MCF 10A (cell line): ENCODE measurements around the gene DAB2. TPM values are rescaled to one million over a fixed set of nuclear protein-coding genes. Genes with fewer than 3 reads are reported as not detected.

Source experiments
- BruUV-seq: library from RNA; stranded (reverse); fragments of 400-500 nt; replicated peaks from 2 replicates; lab custom pipeline; 2021; lab: Mats Ljungman, UMichigan
- CTCF ChIA-PET: fragments of 300-600 bp; sonication (Branson Sonifier 250); formaldehyde crosslinking; extraction: SDS; loops from one replicate; lab custom pipeline; 2021; ENCODE audit warnings: antibody characterized with exemption, inconsistent platforms; lab: Yijun Ruan, JAX
- POLR2A ChIA-PET: fragments of 300-600, 350-650 bp; sonication (Branson Sonifier 250); formaldehyde crosslinking; extraction: SDS; loops from one replicate; lab custom pipeline; 2020; ENCODE audit warnings: antibody characterized with exemption, inconsistent platforms; lab: Yijun Ruan, JAX
- DNase-seq: peaks from one replicate; pipeline ENCODE4 v3.0.0-alpha.2; 2018; ENCODE audit not compliant: unreplicated experiment
- H3K27ac Mint-ChIP-seq: one replicate; pipeline ENCODE4 v1.8.0; 2022; ENCODE audit warnings: mild to moderate bottlenecking, low read depth, mixed read lengths; ENCODE audit not compliant: unreplicated experiment
- H3K27me3 Mint-ChIP-seq: one replicate; pipeline ENCODE4 v1.8.0; 2022; ENCODE audit warnings: mixed read lengths; ENCODE audit not compliant: insufficient read depth, unreplicated experiment
- H3K36me3 Mint-ChIP-seq: one replicate; pipeline ENCODE4 v1.8.0; 2022; ENCODE audit warnings: mild to moderate bottlenecking, moderate library complexity, mixed read lengths; ENCODE audit not compliant: insufficient read depth, unreplicated experiment
- H3K4me1 Mint-ChIP-seq: one replicate; pipeline ENCODE4 v1.8.0; 2022; ENCODE audit warnings: mixed read lengths; ENCODE audit not compliant: insufficient read depth, unreplicated experiment
- H3K4me3 Mint-ChIP-seq: one replicate; pipeline ENCODE4 v1.8.0; 2022; ENCODE audit warnings: mild to moderate bottlenecking, moderate library complexity, mixed read lengths; ENCODE audit not compliant: unreplicated experiment
- H3K9me3 Mint-ChIP-seq: one replicate; pipeline ENCODE4 v1.8.0; 2022; ENCODE audit warnings: mixed read lengths; ENCODE audit not compliant: unreplicated experiment
- intact Hi-C: fragments of 100-400 bp; cut with micrococcal nuclease; formaldehyde crosslinking; loops from 2 replicates; pipeline ENCODE4 v1.14.1; 2022
- total RNA-seq: library from RNA; stranded (reverse); gene quantifications from 2 replicates; pipeline ENCODE4 v1.2.3, GENCODE V29; 2022
- TF ChIP-seq, protein P1 (sequence below): fragments of 200-600 bp; IDR thresholded peaks from one replicate; pipeline ENCODE4 v1.8.0; 2022; ENCODE audit warnings: antibody characterized with exemption, mild to moderate bottlenecking; ENCODE audit not compliant: unreplicated experiment

The DAB2 gene
- total RNA-seq, 1 experiment from 2014 or later = 0.68 TPM

DNA sequence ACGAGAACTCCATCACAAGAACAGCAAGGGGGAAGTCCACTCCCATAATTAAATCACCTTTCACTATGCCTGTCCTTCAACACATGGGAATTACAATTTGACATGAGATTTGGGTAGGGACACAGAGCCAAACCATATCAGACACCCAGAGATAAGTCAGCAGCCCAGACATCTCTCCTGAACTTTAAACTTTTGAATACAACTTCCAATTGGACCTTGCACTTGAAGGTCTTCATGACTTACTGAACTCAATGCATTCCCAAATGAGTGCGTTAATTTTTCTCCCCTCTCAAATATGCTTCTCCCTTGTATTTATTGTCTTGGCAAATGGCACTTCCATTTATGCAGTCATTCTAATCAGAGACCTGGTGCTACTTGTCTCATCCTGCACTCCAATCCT is 72.6 kb downstream of the DAB2 start:
- intact Hi-C loops = no loop called here
- Mint-ChIP-seq H3K27ac (no peak overlapping the region), H3K9me3 (no peaks in the 10 kb centered on the region), H3K4me1 (no peaks in the 10 kb centered on the region), H3K27me3 (no peaks in the 10 kb centered on the region), H3K36me3 (no peaks in the 10 kb centered on the region), H3K4me3 (no peak overlapping the region)
- TF ChIP-seq, protein P1, sequence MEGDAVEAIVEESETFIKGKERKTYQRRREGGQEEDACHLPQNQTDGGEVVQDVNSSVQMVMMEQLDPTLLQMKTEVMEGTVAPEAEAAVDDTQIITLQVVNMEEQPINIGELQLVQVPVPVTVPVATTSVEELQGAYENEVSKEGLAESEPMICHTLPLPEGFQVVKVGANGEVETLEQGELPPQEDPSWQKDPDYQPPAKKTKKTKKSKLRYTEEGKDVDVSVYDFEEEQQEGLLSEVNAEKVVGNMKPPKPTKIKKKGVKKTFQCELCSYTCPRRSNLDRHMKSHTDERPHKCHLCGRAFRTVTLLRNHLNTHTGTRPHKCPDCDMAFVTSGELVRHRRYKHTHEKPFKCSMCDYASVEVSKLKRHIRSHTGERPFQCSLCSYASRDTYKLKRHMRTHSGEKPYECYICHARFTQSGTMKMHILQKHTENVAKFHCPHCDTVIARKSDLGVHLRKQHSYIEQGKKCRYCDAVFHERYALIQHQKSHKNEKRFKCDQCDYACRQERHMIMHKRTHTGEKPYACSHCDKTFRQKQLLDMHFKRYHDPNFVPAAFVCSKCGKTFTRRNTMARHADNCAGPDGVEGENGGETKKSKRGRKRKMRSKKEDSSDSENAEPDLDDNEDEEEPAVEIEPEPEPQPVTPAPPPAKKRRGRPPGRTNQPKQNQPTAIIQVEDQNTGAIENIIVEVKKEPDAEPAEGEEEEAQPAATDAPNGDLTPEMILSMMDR = no peak
- no TSS peak for BruUV-seq
- no peak for DNase-seq
- ChIA-PET CTCF (interaction anchor here (0.6 kb wide), 1 partner anchor 116 kb away, joined by 3 read pairs; no protein-coding TSS in a partner anchor), POLR2A (no interaction called here)

DNA sequence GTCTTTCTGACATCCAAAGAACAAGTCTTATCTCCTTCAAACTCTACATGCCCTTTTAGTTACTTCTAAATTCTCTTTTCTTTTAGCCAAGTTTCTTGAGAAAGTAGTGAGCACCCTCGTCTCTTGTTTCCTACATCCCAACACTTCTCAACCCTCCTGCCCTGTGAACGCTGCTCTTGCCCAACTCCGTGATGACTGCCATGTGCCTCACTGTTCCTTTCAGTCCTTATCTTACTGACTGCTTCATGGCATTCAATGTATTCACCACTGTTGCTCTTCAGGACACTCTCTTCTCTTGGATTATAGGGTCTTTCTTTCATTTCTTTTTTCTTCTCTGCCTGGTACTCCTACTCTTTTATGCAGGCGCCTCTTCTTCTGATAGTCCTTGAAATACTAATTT is 75.3 kb downstream of the DAB2 start:
- intact Hi-C loops = no loop called here
- H3K4me1 Mint-ChIP-seq = no peaks in the 10 kb centered on the region
- no peak for DNase-seq
- no peak overlapping the region for H3K4me3 Mint-ChIP-seq
- ChIA-PET CTCF (no interaction called here), POLR2A (no interaction called here)
- no peaks in the 10 kb centered on the region for H3K9me3 Mint-ChIP-seq
- BruUV-seq = no TSS peak
- H3K27me3 Mint-ChIP-seq = no peaks in the 10 kb centered on the region
- TF ChIP-seq, protein P1 = no peak
- no peaks in the 10 kb centered on the region for H3K36me3 Mint-ChIP-seq
- H3K27ac Mint-ChIP-seq = no peak overlapping the region

DNA sequence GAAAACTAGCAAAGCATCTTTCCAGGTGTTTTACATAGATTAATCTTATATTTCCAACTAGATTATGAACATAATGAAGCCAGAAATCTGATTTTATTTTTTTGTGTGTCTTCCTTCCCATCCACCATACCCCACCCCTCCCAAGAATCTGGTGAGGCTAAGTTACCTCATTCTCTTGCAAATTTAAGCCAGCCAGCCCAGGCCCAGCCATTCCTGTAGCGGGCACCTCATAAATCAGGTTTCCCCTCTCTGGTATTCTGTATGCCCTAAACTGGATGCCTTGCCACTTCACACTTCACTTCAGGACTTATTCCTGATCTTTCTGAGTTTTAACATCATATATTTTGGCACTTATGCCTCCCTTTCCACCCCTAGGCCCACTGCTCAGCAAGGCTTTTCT is 82.3 kb downstream of the DAB2 start:
- intact Hi-C loops = no loop called here
- CTCF ChIA-PET = no interaction called here
- Mint-ChIP-seq H3K27me3 (no peaks in the 10 kb centered on the region), H3K36me3 (peaks cover 6% of the 10 kb centered on the region), H3K4me3 (no peak overlapping the region), H3K27ac (no peak overlapping the region), H3K4me1 (no peaks in the 10 kb centered on the region), H3K9me3 (no peaks in the 10 kb centered on the region)
- POLR2A ChIA-PET = no interaction called here
- DNase-seq = no peak
- TF ChIP-seq, protein P1 = no peak
- BruUV-seq = no TSS peak

DNA sequence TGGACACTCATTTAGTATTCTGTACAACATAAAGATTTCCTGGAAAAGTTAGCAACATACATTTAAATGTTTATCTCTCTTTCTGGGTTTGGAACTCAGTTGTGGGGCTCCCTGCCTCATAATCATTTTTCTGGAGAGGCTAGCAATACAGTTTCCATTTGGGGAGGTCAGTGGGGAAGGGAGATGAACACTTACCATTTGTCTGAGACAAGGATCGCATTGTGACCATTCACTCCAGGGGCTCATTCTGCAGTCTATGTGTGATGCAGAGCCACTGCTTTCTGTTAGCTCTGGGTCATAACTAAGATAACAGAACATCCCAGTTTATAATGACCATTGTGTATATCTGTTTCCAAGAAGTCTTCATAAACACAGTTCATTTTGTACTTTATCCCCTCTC is 82.9 kb downstream of the DAB2 start:
- POLR2A ChIA-PET = no interaction called here
- BruUV-seq = no TSS peak
- H3K9me3 Mint-ChIP-seq = no peaks in the 10 kb centered on the region
- H3K4me1 Mint-ChIP-seq = no peaks in the 10 kb centered on the region
- intact Hi-C loops = no loop called here
- TF ChIP-seq, protein P1 = no peak
- no peak overlapping the region for H3K4me3 Mint-ChIP-seq
- H3K27me3 Mint-ChIP-seq = no peaks in the 10 kb centered on the region
- peaks cover 6% of the 10 kb centered on the region for H3K36me3 Mint-ChIP-seq
- DNase-seq = no peak
- CTCF ChIA-PET = no interaction called here
- no peak overlapping the region for H3K27ac Mint-ChIP-seq
